Measurements from ENCODE around the gene FNBP1L.

Gene FNBP1L

DNA sequence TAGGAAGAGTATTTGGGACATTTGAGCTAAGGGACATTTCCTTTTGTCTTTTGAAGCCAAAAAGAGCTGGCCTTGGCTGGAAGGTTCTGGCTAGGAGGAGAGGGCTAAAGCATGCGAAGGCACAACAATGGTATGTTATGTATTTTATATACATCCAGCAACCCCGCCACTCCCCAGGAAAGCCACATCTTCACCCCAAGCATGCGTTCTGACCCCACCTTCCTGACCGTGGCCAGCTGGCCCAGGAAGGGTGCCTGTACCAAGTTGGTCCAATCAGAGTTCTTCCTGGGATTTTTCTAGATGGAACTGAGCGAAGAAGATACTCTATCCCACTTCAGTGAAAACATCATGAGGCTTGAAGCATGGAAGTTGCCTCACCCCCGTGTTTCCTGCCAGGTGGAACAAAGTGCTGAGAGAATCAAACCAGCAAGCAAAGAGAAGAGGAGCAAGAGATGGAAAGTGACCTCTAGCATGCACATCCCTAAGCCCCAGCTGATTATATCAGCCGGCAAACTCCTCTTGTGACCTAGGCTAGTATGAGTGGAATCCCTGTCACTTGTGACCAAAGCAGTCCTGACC is 151.0 kb downstream of the FNBP1L start:
- no peak overlapping the region for H3K27ac Mint-ChIP-seq
- H3K9me3 Mint-ChIP-seq, result no peaks in the 10 kb centered on the region
- no peaks in the 10 kb centered on the region for H3K36me3 Mint-ChIP-seq (ENCODE audit: low read depth)
- H3K27me3 Mint-ChIP-seq, result no peaks in the 10 kb centered on the region
- DNase-seq, result peak; percentile 7
- no peak overlapping the region for H3K4me3 Mint-ChIP-seq
- H3K4me1 Mint-ChIP-seq (ENCODE audit: low read depth), result no peaks in the 10 kb centered on the region

GRCh38 chr1:93599479-93599878 is 151.6 kb downstream of the FNBP1L start:
- no peak overlapping the region for H3K4me3 Mint-ChIP-seq
- H3K36me3 Mint-ChIP-seq (ENCODE audit: low read depth), result no peaks in the 10 kb centered on the region
- no peaks in the 10 kb centered on the region for H3K9me3 Mint-ChIP-seq
- H3K4me1 Mint-ChIP-seq (ENCODE audit: low read depth), result no peaks in the 10 kb centered on the region
- no peak overlapping the region for H3K27ac Mint-ChIP-seq
- DNase-seq, result peak; percentile 1
- H3K27me3 Mint-ChIP-seq, result peaks cover 2% of the 10 kb centered on the region

- H3K27ac Mint-ChIP-seq, result no peak overlapping the region
- H3K4me3 Mint-ChIP-seq, result no peak overlapping the region
These were observed 152.7 kb downstream of the FNBP1L start for GRCh38 chr1:93600663-93601062.

DNA sequence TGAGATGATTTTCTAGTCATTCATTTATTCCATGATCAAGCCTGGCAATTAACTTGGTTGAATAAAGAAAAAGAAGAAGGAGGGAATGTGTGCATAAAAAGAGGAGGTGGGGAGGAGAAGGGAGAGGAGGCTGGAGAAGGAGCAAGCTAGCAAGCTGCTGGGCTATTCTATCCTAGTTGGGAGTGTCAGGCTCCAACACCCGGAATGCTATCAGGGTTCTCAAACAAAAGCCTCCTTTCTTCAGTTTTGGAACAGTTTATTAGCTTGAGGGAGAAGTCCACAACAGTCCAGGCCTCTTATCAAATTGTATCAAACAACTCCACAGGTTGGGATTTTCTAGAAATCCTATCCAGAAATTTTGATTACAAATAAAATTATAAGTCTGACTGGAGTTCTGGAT is 153.8 kb downstream of the FNBP1L start:
- Mint-ChIP-seq H3K4me3 (no peak overlapping the region), H3K27me3 (peaks cover 19% of the 10 kb centered on the region), H3K9me3 (no peaks in the 10 kb centered on the region), H3K27ac (no peak overlapping the region), H3K36me3 (ENCODE audit: low read depth) (no peaks in the 10 kb centered on the region), H3K4me1 (ENCODE audit: low read depth) (peaks cover 15% of the 10 kb centered on the region)
- DNase-seq, result peak; percentile 2

More at GRCh38 chr1:93600663-93601062, 152.7 kb downstream of the FNBP1L start:
- DNase-seq, result peak; percentile 23
- H3K36me3 Mint-ChIP-seq (ENCODE audit: low read depth), result no peaks in the 10 kb centered on the region
- peaks cover 9% of the 10 kb centered on the region for H3K27me3 Mint-ChIP-seq
- peaks cover 5% of the 10 kb centered on the region for H3K4me1 Mint-ChIP-seq (ENCODE audit: low read depth)
- H3K9me3 Mint-ChIP-seq, result no peaks in the 10 kb centered on the region

- H3K27me3 Mint-ChIP-seq, result peaks cover 20% of the 10 kb centered on the region
- H3K4me3 Mint-ChIP-seq, result no peak overlapping the region
- DNase-seq, result no peak
- H3K4me1 Mint-ChIP-seq (ENCODE audit: low read depth), result peaks cover 19% of the 10 kb centered on the region
- no peaks in the 10 kb centered on the region for H3K9me3 Mint-ChIP-seq
- no peaks in the 10 kb centered on the region for H3K36me3 Mint-ChIP-seq (ENCODE audit: low read depth)
- no peak overlapping the region for H3K27ac Mint-ChIP-seq
These were observed 154.2 kb downstream of the FNBP1L start for GRCh38 chr1:93602101-93602500.

GRCh38 chr1:93603106-93603505 is 155.2 kb downstream of the FNBP1L start:
- H3K27ac Mint-ChIP-seq, result no peak overlapping the region
- H3K9me3 Mint-ChIP-seq, result no peaks in the 10 kb centered on the region
- no peaks in the 10 kb centered on the region for H3K36me3 Mint-ChIP-seq (ENCODE audit: low read depth)
- peaks cover 29% of the 10 kb centered on the region for H3K4me1 Mint-ChIP-seq (ENCODE audit: low read depth)
- DNase-seq, result no peak
- H3K4me3 Mint-ChIP-seq, result no peak overlapping the region
- H3K27me3 Mint-ChIP-seq, result peaks cover 20% of the 10 kb centered on the region

DNA sequence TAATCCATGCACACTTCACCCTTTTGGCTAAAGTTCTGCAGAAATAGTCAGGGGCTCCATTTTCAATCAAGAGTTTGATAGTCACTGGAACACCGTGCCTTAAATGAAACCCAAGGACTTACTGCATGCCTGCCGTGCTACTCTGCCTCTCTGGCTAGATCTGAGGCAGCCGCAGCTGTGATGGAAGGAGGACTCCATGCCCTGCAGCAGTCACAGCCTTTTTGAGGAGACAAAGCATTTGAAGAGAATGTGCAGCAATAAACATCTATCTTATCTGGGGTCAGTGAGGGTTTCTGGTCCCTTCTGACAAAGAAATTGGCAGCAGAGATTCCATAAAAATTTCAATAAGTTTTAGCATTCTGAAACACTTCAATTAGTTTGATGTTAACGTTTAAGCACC is 155.7 kb downstream of the FNBP1L start:
- H3K36me3 Mint-ChIP-seq (ENCODE audit: low read depth), result no peaks in the 10 kb centered on the region
- H3K4me3 Mint-ChIP-seq, result no peak overlapping the region
- no peaks in the 10 kb centered on the region for H3K9me3 Mint-ChIP-seq
- peaks cover 34% of the 10 kb centered on the region for H3K4me1 Mint-ChIP-seq (ENCODE audit: low read depth)
- DNase-seq, result no peak
- H3K27ac Mint-ChIP-seq, result no peak overlapping the region
- H3K27me3 Mint-ChIP-seq, result peaks cover 20% of the 10 kb centered on the region
